Measurements from ENCODE around the gene MYO9B.

The MYO9B gene

DNA sequence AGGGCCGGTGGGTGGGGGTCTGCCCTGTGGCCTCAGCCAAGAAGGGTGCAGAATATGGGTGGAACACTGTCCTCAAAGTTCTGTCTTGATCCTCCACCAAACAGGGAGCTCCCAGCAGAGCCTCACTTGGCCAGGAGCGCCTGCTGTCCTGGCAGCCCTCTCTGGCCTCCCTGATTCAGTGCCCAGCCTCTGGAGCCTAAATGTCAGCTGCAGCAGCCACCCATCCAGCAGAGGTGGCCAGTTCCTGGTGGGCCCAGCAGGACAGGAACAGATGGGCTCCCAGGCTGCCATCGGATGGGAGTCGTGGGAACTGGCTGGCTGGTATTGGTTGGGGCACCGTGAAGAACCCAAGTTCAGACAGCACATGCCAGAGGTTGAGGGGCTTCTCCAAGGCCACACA, 137.8 kb downstream of the MYO9B start:
- DNase-seq (ENCODE audit: low read depth), result no peak
- TF ChIP-seq, protein P1, sequence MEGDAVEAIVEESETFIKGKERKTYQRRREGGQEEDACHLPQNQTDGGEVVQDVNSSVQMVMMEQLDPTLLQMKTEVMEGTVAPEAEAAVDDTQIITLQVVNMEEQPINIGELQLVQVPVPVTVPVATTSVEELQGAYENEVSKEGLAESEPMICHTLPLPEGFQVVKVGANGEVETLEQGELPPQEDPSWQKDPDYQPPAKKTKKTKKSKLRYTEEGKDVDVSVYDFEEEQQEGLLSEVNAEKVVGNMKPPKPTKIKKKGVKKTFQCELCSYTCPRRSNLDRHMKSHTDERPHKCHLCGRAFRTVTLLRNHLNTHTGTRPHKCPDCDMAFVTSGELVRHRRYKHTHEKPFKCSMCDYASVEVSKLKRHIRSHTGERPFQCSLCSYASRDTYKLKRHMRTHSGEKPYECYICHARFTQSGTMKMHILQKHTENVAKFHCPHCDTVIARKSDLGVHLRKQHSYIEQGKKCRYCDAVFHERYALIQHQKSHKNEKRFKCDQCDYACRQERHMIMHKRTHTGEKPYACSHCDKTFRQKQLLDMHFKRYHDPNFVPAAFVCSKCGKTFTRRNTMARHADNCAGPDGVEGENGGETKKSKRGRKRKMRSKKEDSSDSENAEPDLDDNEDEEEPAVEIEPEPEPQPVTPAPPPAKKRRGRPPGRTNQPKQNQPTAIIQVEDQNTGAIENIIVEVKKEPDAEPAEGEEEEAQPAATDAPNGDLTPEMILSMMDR (IDR thresholded peaks at IDR 0.05; ENCODE audit: insufficient read depth, low read depth, low read length, missing control alignments), result no peak

DNA sequence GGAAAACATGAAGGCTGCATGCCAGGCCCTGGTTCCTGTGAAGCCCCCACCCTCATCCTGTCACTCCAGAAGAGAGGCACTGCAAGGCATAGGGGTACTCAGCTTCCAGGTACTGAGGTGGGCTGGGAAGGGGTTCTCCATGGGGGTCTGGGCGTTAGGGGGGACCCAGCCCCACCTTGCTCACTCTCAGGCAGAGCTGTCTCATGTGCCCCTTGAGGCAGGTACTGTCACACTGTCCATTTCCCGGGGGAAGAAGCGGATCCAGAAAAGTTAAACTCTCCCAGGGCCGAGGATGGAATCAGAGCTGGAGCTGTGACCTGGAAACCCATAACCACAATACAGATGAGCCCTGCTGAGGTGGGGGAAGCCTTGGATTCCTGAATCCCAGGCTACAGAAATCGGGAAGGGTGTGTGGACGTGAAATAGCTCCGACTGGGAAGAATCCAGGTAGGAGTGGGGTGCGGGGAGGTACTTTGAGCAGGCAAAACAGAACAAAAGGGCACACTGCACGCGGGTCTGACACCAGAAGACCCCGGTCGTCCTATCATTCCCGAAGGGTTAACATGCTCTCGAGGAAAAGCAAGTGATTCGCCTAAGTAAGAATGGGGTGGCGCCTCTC, 139.0 kb downstream of the MYO9B start:
- peak overlapping the region; percentile 73 for H3K4me3 ChIP-seq (ENCODE audit: low read depth, low read length)
- TF ChIP-seq, protein P1 (IDR thresholded peaks at IDR 0.05; ENCODE audit: insufficient read depth, low read depth, low read length, missing control alignments), result no peak
- peak; percentile 18 for DNase-seq (ENCODE audit: low read depth)

More for the DNA sequence above, 137.8 kb downstream of the MYO9B start:
- no peak overlapping the region for H3K4me3 ChIP-seq (ENCODE audit: low read depth, low read length)

DNA sequence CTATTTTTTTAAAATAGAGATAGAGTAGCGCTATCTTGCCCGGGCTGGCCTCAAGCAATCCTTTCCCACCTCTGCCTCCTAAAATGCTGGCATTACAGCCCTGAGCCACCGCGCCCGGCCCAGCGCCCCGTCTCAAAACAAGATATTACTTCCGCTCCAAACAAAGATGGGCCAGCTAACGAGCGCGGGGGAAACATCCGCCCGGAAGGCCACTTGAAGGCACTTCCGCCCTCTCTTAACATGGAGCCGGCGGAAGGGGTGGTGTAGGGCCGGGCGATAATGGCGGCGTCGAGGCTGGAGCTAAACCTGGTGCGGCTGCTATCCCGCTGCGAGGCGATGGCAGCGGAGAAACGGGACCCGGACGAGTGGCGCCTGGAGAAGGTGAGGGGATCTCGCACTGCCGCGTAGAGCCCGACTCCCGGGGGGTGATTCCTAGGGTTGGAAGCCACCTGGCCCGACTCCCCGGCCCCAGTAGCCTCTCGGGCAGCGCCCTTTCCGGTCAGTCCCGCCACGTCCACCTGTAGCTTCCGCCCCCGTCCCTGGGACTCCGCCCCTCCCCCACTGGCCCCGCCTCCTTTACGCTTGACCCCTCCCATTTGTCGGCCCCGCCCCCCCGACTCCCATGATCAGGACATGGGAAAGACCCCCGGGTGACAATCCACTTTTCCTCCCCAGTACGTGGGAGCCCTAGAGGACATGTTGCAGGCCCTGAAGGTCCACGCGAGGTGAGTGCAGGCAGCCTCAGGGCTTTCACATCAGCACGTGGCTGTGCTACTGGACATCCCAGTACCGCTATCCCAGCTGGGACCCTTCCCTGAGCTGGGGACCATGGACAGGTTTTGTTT, 139.8 kb downstream of the MYO9B start, which contains the start of gene USE1:
USE1 (plus strand) TSS at position 231 of the 845 bp plus-strand sequence; CDS start at position 280, 49 bp downstream.
- TF ChIP-seq, protein P1 (IDR thresholded peaks at IDR 0.05; ENCODE audit: insufficient read depth, low read depth, low read length, missing control alignments), result no peak
- peak; percentile 96 for DNase-seq (ENCODE audit: low read depth)

DNA sequence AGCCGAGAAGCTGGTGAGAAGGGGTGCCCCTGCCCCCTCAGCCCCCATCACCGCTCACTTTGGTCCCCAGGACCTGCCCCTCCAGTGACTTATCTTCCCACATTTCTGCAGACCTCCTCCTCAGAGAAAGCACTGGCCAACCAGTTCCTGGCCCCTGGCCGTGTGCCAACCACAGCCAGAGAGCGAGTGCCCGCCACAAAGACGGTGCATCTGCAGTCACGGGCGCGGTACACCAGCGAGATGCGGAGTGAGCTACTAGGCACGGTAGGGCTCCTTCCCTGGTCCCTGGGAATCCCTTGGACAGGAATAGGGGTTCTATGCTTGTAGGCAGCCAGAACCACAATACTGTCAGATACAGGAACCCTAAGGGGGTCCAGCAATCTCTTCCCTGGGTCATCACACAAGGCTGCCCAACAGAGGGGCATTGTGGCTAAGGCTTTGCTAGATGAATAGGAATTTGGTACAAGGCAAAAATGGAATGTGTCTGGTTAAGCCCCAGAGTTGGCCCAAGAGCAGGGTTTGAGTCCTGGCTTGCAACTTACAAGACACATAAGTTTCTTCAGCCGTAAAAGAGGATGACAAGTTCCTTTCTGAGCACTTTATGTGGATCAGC, 140.6 kb downstream of the MYO9B start:
- TF ChIP-seq, protein P1 (IDR thresholded peaks at IDR 0.05; ENCODE audit: insufficient read depth, low read depth, low read length, missing control alignments), result no peak
- peak; percentile 2 for DNase-seq (ENCODE audit: low read depth)
- peak overlapping the region; percentile 73 for H3K4me3 ChIP-seq (ENCODE audit: low read depth, low read length)

More for the DNA sequence above, 139.8 kb downstream of the MYO9B start, which contains the start of gene USE1:
- peak within 1 kb of the TSS; percentile 73 for H3K4me3 ChIP-seq (ENCODE audit: low read depth, low read length)

DNA sequence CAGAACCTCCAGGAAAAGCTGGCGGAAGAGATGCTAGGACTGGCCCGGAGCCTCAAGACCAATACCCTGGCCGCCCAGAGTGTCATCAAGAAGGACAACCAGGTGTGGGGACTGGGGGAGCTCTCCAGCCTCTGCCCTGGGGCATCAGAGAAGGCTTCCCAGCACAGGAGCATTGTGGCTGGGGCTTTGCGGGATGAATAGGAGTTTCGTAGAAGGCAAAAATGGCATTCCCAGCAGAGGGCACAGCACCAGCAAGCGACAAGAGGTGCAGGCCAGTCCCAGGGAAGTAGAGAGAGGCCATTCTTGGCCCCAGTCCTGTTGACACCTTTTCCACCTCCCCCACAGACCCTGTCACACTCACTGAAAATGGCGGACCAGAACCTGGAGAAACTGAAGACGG, 143.7 kb downstream of the MYO9B start:
- DNase-seq (ENCODE audit: low read depth), result no peak
- TF ChIP-seq, protein P1 (IDR thresholded peaks at IDR 0.05; ENCODE audit: insufficient read depth, low read depth, low read length, missing control alignments), result no peak
- H3K4me3 ChIP-seq (ENCODE audit: low read depth, low read length), result no peak overlapping the region

DNA sequence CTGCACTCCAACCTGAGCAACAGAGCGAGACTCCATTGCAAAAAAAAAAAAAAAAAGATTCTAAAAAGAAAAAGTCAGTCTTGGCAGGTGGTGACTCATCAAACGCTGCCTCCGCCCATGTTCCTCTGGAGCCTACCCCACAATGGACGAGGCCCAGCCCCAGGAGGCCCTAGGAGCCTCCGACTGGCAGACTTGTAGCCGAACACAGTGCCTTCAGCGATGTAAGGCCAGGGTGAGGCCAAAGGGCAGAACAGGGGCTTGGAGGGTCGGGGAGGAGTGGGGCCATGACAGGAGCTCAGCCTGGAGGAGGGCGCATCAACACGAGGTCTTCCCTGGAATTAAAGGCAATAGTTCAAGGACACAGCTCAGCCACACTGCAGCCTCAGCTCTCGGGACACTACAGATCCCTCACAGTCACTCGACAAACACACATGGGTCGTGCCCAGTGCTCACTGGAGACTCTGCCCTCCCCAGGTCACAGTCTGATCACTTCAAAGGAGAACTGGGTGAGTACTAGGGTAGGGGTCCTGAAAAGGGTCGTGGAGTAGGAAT, 144.7 kb downstream of the MYO9B start:
- TF ChIP-seq, protein P1 (IDR thresholded peaks at IDR 0.05; ENCODE audit: insufficient read depth, low read depth, low read length, missing control alignments), result no peak
- peak; percentile 4 for DNase-seq (ENCODE audit: low read depth)
- H3K4me3 ChIP-seq (ENCODE audit: low read depth, low read length), result no peak overlapping the region

All from GM12865 (cell line).